Keratinocyte (primary cell): ENCODE results near the gene RGS7BP.

ENCODE experiments used
- EZH2 ChIP-seq: IDR thresholded peaks from one replicate; pipeline ENCODE4 v1.6.1; 2012; ENCODE audit warnings: inconsistent platforms, mild to moderate bottlenecking, low read length, moderate library complexity
- TF ChIP-seq, protein P1 (sequence below), 3 experiments: IDR thresholded peaks in 1 of 3; conservative IDR thresholded peaks in 1 of 3; optimal IDR thresholded peaks in 1 of 3; 2 replicates in 2 of 3; 3 replicates in 1 of 3; pipeline versions ENCODE3 to v1.5.1; 2011; ENCODE audit warnings: low read length in 3 of 3, mild to moderate bottlenecking in 3 of 3, moderate library complexity in 2 of 3, control low read depth in 1 of 3, inconsistent platforms in 1 of 3; ENCODE audit not compliant: insufficient read depth in 2 of 3; ENCODE audit errors: extremely low read depth in 1 of 3

- TF ChIP-seq, protein P1, sequence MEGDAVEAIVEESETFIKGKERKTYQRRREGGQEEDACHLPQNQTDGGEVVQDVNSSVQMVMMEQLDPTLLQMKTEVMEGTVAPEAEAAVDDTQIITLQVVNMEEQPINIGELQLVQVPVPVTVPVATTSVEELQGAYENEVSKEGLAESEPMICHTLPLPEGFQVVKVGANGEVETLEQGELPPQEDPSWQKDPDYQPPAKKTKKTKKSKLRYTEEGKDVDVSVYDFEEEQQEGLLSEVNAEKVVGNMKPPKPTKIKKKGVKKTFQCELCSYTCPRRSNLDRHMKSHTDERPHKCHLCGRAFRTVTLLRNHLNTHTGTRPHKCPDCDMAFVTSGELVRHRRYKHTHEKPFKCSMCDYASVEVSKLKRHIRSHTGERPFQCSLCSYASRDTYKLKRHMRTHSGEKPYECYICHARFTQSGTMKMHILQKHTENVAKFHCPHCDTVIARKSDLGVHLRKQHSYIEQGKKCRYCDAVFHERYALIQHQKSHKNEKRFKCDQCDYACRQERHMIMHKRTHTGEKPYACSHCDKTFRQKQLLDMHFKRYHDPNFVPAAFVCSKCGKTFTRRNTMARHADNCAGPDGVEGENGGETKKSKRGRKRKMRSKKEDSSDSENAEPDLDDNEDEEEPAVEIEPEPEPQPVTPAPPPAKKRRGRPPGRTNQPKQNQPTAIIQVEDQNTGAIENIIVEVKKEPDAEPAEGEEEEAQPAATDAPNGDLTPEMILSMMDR (optimal IDR thresholded peaks at IDR 0.05 in 1 of 3, IDR thresholded peaks at IDR 0.05 in 1 of 3, conservative IDR thresholded peaks at IDR 0.05 in 1 of 3; ENCODE audit: extremely low read depth in 1 of 3, insufficient read depth in 2 of 3, low read length in 3 of 3) = no peak
- TF ChIP-seq EZH2 = no peak
Measured at GRCh38 chr5:64649512-64649911, 143.7 kb downstream of the RGS7BP start.
